Ovary (tissue), 3 donors: Measurements from ENCODE around the gene DZIP1.

Source experiments
- EP300 ChIP-seq: sonication (generic); formaldehyde crosslinking; IDR thresholded peaks from one replicate; pipeline ENCODE4 v1.6.1; 2017; ENCODE audit warnings: antibody characterized with exemption
- POLR2A ChIP-seq: fragments of 450-650 bp; IDR thresholded peaks from one replicate; pipeline ENCODE4 v1.6.1; 2017; ENCODE audit warnings: antibody characterized with exemption, mild to moderate bottlenecking, moderate library complexity
- TF ChIP-seq, protein P1 (sequence below), 3 donors: fragments of 450-650 bp in 2 of 3; fragments of 200-600 bp in 1 of 3; IDR thresholded peaks; one replicate each; pipeline versions ENCODE4 v1.5.1 to v1.8.0; 2016 to 2022; ENCODE audit warnings: antibody characterized with exemption in 3 of 3, mild to moderate bottlenecking in 1 of 3
- donor health status: DM: no; HTN: no; CAD: no.

DNA sequence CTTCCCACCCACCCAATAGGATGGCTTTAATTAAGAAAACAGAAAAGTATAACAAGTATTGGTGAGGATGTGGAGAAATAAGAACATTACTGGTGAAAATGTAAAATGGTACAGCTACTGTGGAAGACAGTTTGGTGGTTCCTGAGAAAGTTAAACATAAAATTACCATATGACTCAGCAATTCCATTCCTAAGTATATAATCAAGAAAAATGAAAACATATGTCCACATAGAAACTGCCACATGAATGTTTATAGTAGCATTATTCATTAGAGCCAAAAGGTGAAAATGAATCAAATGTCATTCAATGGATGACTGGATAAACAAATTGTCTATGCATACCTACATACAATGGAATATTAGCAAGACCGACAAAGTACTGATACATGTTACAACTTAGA, 16.9 kb downstream of the DZIP1 start:
- TF ChIP-seq, protein P1, sequence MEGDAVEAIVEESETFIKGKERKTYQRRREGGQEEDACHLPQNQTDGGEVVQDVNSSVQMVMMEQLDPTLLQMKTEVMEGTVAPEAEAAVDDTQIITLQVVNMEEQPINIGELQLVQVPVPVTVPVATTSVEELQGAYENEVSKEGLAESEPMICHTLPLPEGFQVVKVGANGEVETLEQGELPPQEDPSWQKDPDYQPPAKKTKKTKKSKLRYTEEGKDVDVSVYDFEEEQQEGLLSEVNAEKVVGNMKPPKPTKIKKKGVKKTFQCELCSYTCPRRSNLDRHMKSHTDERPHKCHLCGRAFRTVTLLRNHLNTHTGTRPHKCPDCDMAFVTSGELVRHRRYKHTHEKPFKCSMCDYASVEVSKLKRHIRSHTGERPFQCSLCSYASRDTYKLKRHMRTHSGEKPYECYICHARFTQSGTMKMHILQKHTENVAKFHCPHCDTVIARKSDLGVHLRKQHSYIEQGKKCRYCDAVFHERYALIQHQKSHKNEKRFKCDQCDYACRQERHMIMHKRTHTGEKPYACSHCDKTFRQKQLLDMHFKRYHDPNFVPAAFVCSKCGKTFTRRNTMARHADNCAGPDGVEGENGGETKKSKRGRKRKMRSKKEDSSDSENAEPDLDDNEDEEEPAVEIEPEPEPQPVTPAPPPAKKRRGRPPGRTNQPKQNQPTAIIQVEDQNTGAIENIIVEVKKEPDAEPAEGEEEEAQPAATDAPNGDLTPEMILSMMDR (IDR thresholded peaks at IDR 0.05), result no peak
- TF ChIP-seq POLR2A (no peak), EP300 (no peak)
